Stimulated activated CD4-positive, alpha-beta T cell treated with anti-CD3 and anti-CD28 coated beads, Interleukin-1b, Interleukin-23, amount 100 ng/mL, for 24 hours (primary cell): ENCODE results near the gene ID3.
A peak's percentile ranks its signal among the peaks of the same experiment; 100 is the strongest.
"Not testable (repeated sequence)": the region's sequence is repeated elsewhere in the genome, so short reads cannot be mapped to it uniquely, and the experiment has no call there.

Experiments used
- DNase-seq, 4 experiments: peaks; one replicate each; pipeline ENCODE4 v3.0.0-alpha.2; 2020; ENCODE audit warnings: low read depth in 4 of 4, low spot score in 1 of 4

ID3 gene

DNA sequence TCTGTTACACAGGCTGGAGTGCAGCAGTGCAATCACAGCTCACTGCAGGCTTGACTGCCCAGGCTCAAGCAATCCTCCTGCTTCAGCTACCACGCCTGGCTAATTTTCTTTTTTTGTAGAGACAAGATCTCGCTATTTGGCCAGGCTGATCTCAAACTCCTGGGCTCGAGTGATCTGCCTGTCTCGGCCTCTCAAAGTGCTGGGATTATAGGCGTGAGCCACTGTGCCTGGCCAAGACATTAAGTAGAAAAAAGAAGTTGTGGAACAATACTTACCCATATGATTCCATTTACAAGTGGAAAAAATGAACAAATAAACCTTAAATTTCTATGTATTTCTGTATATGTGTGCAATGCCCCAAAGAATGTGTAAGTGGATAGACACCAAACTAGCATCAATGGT, 30.3 kb upstream of the ID3 start:
- no peak for DNase-seq

- no peak for DNase-seq
Measured at GRCh38 chr1:23588749-23589548, 29.6 kb upstream of the ID3 start.

GRCh38 chr1:23585321-23586022, 26.2 kb upstream of the ID3 start:
- no peak for DNase-seq

- not testable (repeated sequence) for DNase-seq
Measured at GRCh38 chr1:23583727-23584126, 24.4 kb upstream of the ID3 start.

DNA sequence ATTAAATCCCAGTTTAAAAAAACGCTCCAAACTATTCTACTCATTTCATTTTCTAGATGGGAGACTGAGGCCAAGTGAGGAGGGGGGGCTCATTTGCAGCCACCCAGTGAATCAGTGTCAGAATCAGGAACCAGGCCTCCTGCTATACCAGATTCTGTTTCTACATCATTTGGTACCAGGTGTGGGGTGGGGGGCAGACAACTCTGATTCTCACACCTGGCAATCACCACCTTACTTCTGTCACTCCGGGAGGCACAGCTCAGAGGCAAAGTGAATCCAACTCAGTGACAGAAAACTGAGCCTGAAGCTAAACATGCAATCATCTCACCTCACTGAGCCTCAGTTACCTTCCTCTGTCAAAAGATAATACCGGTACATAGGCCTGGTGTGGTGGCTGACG, 23.5 kb upstream of the ID3 start:
- no peak for DNase-seq

DNA sequence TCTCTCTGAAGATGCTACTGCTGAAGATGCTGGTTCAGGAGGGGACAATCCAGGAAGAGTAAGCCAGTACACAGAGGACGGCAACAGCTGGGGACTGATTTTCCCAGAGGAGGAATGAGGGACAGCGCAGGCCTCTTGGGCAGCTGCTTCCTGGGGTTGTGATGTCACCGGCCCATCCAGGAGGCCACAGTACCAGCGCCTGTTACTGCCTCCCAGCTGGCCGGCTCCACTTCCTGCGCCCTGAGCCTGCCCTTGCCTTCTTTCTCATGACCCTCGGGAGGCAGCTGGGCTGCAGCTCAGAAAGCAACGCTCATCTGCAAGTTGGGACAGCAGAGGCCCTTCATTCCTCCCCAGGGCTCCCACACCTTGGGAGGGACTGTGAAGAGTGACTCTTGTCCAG, 21.9 kb upstream of the ID3 start:
- DNase-seq = no peak

- DNase-seq = no peak
Measured at GRCh38 chr1:23578997-23579363, 19.7 kb upstream of the ID3 start.

DNA sequence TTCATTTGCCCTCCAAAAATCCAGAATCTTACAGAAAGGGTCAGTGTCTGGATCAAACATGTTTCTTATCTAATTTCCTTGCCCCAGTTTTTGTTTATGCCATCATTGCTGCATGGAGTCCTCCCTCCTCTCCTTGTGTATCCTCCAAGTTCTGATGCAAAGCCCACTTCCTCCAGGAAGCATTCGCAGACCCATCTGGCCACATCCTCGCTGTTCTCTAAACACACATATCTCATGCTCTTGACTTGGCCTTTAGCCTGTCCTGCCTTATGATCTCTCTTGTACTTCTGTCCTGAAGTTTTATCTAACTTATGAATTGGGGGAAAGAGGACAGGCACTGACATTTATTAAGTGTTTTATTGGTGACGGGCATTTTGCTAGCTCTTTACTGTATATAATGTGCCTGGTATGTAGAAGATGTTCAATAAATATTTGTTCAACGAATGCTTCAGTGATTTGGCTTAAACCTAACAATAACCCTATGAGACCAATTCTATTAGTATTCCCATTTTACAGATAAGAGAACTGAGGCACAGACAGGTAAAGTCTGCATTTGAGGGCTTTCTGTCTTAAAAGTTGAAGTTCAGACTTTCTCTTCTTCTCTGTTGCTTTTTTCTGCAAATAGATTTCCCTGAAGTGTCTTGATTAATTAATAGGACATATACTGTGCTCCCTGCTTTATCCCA, 19.2 kb upstream of the ID3 start:
- DNase-seq = no peak

DNA sequence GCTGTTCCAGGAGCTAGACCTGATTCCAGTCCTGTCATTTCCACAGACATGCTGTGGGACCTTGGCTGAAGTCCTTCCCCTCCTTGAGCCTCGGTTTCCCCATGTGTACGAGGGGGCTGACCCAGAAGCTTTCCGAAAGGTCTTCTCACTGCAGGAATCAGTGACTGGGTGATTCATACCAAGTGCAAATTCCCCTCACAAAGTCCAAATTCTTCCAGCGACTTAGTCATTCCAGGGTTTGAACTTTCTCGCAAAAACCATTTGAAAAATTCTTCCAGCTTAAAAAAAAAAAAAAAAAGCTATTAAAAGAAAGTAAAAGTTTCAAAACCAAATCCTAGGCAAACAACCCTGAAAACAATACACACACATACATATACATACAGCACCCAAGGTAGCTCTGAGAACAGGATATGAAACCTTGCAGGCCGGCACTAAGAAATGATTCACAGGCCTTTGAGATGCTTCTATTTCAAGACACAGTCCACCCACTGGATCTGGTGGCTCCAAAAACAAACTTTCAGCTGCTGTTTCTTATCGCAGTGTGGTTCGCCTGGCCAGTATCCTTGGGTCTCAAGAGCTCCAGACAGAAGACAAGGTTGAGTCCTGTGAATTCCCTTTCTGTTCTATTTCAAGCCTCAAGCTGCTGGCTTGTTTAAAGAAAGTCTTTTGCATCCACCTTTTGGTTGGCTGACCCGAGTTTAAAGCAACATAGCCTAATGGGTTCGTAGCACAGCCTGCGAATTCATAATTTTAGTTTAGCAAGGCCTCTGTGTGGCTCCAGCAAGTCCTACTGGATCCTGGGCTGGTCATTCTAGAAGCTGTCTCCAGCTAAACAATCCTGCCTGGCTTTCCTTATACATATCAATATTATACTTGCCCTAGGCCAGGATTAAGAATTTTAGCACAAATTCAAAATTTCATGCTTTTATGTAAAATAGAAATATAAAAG, 18.0 kb upstream of the ID3 start:
- DNase-seq = peak in 1 of 4 experiments; percentile 36

DNA sequence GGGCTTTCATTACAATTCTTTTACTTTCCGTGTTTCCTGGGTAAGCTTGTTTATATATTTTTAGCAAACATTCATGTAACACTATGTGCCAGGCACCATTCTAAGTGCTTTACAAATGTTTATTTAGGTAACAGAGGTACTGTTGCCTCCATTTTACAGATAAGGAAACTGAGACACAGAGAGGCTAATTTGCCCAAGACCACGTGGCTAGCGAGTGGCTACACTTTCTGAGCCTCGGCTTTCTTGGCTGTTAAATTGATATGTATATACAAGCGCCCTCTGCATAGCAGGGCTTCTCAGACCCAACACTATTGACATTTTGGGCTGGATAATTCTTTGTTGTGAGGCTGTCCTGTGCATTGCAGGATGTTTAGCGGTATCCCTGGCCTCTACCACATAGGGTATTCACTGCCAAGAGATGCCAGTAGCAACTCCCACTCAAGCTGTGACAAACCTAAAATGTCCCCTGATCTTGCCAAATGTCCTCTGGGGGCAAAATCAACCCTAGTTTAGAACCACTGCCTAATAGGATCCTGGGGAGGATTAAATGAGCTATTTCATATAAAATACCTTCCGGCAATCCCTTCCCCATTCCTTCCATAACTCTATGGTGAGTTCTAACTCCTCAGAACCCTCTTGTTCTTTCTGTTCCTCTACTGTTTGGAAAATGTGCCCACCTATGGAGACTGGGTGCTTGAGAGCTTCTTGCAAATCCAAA, 17.2 kb upstream of the ID3 start:
- DNase-seq = no peak

DNA sequence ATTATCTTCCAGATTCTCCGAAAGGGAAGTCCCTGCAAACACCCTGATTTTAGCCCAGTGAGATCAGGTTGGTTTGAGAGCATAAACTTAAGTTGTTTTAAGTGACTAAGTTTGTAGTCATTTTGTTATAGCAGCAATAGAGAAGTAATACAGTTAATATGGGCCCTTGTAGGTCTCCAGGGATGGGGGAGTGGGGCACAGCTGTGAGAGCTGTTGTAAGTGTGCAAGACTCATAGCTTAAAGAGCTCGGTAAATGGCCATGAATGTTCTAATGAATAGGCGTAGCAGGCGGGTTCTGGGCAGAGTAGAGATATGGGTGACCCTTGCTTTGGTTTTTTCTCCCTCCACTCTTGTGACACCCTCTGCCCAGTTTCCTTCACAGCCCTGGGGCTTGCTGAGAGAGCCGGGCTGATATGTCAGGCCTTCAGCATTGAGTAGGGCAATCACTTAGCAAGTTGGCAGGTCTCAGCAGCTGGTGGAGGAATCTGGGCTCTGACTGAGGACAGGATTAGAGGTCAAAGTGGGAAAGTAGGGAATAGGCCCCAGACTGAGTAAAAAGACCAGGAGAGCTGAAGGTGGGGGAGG, 16.0 kb upstream of the ID3 start:
- no peak for DNase-seq

- no peak for DNase-seq
Measured at GRCh38 chr1:23574265-23574754, 15.0 kb upstream of the ID3 start.

- no peak for DNase-seq
Measured at GRCh38 chr1:23573574-23574182, 14.4 kb upstream of the ID3 start.

- no peak for DNase-seq
Measured at GRCh38 chr1:23571465-23571864, 12.2 kb upstream of the ID3 start.

GRCh38 chr1:23570001-23570691, 10.8 kb upstream of the ID3 start:
- no peak for DNase-seq

- no peak for DNase-seq
Measured at GRCh38 chr1:23568608-23569383, 9.5 kb upstream of the ID3 start.

GRCh38 chr1:23567996-23568607, 8.8 kb upstream of the ID3 start:
- DNase-seq = no peak

GRCh38 chr1:23567629-23567995, 8.3 kb upstream of the ID3 start:
- DNase-seq = no peak
